HG03439 (cell line): ENCODE results near the gene FGF14.

Source experiments
- ATAC-seq: cut with Tn5 transposase; IDR thresholded peaks from one replicate; pipeline ENCODE4 v1.9.1; 2021; ENCODE audit warnings: mild to moderate bottlenecking, moderate library complexity; ENCODE audit not compliant: unreplicated experiment

FGF14 gene

DNA sequence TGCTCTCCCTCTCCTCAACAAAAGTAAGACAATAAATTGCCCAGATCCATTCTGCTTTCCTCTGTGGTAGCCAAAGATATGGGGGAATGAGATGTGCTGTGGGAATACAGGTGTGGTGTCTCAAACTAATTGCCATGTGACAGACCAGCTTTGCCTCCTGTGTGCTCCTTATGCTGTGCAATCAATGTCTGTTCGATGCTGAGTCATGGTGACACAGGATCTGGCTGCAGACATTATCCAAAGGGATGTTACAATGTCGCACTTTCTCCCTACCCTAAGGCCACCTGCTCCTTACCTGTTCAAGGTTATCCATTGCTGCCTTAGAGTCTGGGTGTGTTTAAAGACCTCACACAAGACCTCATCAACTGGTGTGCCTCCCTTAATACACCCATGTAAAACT is 32.5 kb downstream of the FGF14 start:
- ATAC-seq: no peak

DNA sequence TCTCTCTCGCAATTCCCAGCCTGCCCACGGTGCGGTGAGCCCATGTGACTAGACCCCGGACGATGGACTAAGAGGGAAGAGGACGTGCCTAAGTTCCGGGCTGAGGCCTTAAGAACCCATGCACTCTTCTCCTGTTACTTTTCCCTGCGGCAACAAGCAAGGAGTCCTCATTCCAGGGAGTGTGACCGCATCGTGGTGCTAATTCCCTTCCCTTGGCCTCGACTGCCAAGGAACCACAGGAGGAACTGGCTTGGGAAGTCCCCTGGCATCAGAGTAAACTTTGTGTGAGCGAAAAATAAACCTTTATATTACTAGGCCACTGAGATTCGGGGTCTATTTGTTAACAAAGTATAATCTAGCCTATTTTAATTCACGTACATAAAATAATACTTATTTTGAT is 34.0 kb downstream of the FGF14 start:
- ATAC-seq: no peak

DNA sequence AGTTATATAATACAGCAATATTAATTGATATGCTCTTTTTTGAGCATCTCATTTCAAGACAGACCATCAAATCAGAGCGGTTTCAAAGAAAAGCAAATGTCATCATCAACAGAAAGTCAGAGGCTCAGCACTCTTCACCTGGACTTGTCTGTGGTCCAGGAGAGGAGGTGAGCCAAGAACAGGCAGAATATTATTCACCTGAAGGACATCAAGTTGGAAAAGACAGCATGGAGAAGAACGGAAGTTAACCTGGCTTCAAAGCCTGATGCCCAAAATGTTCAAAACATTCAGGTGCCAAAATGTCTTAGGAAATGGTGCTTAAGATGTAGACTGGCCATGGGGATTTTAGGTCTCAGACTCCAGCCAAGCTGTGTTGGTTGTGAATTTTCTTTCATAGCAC is 40.7 kb downstream of the FGF14 start:
- ATAC-seq: no peak

DNA sequence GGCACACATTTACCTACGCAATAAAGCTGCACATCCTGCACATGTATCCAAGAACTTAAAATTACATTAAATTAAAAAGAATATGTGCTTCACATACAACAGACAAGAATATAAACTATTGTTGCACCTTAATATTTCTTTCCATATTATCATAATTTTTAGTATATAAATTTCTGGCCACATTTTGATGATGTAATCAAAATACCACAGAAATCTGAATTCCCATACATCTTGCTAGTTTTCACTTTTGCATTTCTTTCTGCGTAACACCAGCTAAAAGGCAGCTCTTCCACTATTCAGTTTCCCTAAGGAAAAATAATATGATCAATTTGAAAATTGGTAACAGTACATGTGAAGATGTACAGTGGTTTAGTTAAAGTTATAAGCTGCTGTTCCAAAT is 42.6 kb downstream of the FGF14 start:
- ATAC-seq: no peak

DNA sequence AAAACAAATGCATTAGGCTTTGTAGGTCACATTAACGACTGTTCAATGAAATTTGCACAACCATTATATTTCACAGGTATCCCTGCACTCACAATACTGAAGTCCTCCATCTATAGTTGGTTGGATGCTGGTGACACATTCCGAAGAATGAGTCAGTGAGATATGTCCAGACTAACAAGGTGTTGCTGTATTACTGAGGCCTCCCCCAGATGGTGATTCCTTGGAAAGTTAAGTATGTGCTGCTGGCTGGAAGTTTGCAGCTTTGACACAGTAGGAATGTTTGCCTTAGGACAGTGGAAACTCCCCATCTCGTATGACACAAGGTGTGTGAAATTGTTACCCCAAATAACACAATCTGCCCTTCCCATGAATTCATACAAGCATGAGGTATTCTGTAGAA is 46.6 kb downstream of the FGF14 start:
- ATAC-seq: no peak

DNA sequence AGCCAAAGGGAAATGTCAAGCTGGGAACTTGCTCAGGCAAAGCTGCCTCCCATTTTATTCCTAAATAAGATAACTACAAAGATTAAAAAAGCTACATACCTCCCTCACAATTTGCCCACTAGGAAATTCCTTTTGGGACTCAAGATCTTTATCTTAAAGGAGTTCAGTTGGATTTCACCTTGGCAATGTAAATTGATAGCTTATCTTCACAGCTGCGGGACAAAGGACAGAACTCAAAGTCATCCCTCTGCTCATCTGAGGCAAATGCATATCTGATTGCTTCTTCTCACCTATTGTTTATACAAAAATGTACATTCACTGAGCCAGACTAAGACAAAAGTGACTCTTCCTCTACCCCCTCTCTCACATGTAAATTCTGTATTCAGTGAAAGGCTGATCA is 47.8 kb downstream of the FGF14 start:
- no peak for ATAC-seq

DNA sequence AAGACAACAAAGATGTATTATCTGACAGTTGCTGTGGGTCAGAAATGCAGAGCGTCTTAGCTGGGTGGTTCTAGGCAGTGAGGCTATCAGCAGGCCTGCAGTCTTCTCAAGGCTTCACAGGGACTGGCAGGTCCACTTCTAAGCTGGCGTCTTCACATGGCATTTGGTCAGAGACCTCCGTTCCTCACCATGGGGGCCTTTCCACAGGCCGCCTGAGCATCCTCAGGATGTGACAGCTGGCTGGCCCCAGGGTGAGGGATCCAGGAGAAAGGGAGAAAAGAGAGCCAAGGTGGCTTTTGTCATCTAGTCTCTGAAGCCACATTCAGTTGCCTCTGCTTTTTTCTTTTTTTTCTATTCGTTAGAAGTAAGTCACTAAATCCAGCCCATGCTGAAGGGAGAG is 50.3 kb downstream of the FGF14 start:
- no peak for ATAC-seq

DNA sequence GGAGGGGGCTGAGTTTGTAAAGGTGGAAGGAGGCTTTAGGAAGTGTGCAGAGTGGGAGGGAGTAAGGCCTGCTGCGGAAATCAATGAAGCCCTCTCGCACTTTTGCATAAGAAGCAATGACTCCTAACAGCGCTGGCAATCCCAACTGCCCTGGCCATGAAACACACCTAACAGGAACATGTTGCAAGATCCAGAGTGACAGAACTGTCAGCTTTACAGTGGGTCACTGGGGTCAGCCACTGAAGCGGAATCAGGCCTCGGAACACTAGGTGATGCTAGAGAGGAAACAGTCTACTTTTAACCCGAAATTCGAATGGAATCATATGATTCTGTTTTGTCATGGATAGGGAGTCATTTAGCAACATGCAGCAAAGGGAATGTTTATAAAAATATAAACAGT is 54.4 kb downstream of the FGF14 start:
- ATAC-seq: no peak

DNA sequence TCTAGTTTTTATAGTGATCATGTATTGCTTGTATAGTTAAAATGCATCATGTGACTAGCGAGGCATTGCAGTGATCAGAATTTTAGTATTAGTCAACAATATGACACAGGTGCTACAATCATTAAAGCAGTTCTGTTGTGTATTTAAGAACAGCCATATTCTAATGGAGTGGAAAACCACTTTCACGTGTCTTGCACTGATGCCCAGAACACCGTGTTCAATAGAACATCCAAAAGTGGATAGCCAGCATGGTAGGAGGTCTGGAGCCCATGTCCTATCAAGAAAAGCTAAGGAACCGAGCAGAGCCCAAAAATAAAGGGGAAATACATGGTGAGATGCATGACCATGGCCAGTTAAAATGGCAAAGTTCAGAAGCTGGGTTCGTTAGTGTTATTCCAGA is 55.1 kb downstream of the FGF14 start:
- no peak for ATAC-seq

DNA sequence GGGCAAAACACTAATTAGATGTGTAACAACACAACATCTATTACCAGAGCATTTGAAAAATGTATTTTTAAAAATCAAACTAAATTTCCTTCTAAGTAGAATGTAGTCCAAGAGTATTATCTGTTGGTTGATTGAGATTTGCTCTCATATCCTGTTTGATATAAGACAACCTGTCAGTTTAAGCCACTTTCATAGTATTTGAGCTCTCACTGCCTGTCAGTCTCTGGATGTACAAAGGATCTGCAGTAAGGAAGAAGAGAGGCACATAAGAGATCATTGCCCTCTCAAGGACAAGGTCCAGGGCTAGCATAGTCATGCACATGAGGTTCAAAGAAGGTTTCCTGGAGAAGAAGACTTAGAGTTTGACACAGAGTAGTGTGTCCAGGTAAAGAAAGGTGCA is 57.4 kb downstream of the FGF14 start:
- no peak for ATAC-seq

DNA sequence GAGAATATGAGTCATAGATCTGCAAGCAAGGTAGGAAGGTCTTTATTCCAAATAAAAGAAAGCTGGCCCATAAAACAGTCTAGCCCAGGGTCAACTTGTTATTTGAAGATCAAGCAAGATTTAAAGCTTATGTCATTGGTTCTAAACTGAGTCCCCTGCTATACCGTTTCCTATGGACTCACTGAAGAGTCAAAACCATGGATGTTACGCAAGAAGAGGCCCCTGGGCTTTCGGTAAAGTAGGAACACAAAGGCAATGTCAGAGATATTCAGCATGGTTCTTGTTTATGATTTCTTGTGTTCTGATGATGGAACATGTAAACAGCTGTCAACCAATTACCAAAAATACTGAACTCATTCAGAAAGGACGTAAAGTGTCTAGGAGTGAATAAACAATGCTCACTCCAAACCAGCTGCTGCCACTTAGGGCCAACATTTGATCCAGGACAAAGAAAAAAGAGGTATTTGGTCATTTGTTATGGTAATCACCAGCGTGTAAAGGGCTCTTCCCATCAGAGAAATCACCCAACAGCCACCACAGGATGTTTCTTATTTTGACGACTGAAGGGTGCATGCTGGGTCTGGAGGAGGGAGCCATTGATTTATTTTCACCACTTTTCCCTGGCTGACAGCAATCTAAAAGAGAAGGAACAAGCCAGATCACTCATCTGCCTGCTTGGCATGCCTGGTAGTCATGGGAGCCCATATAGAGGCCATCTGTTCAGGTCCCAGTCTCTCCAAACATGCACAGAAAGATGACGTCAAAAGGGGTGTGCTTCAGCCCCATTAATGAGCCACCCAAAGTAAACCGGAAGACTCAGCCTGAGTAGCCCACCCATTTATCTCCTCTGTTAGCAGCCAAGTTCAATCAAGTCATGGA is 68.3 kb downstream of the FGF14 start:
- no peak for ATAC-seq

DNA sequence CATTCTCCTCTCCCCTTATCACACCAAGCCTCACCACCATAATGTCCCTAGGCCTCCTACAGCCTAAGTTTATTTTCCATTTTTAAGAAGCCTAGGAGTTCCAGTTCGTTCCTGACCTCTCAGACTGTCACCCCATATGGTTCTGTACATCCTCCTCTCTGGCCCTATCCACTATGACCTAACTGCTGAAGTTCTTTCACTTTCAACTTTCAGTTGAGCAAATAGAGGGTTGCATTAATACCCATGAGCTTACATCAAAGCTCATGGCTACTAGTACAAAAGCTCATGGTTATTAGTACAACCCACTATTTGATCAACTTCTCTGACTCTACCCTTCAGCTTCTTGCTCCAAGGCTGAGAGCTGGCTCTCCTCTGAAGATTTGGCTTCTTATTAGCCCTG is 72.9 kb downstream of the FGF14 start:
- ATAC-seq: peak; percentile 54

DNA sequence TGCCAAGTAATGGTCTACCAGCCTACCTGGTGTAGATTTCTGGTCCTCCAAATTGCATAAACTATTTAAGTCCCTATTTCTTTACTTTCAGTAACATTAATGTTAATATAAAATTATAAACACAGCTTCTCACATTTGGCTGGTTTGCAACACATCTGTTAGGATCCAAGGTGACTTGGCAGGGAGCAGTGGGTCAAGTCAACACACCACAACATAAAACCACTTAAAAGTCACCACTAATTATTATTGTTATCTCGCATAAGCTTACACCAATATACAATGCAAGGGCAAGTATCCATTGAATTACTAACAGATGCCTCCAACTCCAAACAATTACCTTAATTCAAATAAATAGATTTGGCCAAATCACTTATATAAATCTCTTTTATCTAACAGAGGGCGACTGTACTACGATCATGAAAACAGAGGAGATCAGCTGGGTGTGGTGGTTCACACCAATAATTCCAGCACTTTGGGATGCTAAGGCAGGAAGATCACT is 74.7 kb downstream of the FGF14 start:
- ATAC-seq: no peak

DNA sequence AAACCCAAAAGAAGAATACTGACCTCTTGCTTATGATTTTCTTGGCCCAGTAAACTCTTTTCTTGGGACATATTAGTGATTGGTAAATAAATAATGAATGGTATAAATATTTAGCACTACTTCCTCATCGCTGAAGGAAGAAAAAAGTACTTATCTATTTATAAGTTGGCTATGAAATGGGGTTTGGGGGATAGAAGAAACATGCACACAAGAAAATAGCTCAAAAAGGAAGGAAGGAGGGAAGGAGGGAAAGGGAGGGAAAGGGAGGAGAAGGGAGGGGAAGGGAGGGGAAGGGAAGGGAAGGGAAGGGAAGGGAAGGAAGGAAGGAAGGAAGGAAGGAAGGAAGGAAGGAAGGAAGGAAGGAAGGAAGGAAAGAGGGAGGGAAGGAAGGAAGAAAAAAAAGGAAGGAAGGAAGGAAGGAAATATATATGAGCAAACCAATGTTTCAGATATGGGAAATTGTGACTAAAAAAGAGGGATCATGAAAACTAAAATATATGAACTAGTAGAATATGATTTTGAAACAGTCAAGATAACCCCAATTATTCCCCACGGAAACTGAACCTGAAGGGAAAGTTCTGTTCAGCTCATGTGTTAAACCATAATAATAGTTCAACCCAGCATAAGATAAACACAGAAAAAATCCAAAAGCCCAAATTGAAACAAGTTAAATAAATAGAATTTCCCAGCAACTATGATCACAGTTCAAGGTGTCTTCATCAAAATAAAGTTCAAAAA is 75.3 kb downstream of the FGF14 start:
- ATAC-seq: no peak

DNA sequence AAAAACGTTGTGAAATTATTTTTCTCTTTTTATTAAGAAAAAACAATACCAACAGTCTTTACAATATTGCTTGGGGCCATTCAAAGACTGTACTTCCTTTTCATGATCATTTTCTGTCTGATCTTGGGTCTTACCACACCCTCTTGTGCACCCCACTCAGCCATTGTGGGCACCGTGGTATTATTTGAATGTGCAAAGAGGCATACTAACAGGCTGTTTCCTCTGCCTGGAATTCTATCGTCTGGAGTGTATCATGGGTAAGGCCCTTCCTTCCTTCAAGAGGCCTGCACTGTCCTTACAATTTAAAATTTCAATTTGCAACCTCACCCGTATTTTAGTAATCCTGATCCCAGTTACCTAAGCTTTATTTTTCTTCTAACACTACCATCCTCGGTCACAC is 76.5 kb downstream of the FGF14 start:
- ATAC-seq: no peak

DNA sequence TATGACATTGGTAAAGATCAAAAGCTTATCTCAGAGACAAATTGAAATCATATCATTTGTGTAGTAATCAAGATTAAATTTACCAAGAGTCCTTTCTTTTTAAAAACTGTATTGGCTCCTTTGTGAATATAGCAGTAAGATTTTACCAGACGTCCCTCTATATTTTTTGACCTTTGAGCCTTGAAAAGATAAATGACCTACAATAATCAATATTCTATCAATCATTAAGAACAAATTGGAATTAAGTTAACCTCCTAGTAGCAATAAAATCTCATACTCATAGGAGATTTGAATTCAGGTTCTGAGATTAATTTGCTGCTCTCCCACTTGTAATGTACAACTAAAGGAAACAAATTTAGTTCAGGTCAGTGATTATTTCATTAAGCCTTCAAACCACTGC is 78.3 kb downstream of the FGF14 start:
- no peak for ATAC-seq

DNA sequence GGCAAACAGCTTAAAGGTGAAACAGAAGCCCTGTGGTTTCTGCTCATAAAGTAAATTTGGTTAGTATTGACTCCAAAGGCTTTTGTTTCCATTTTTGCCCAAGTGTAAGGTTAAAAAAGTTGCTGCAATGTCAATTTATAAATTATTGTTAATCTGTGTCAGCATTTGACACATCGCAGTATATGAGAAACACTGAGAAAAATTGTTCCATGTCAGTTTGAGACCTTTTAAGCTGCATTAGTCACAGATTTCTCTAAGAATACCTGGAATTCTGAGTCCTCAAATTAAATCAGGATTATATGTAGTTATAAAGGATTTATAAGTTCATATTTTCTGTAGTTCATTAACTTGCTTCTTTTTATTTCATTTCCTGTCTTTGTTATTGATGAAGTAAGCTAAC is 78.8 kb downstream of the FGF14 start:
- no peak for ATAC-seq

DNA sequence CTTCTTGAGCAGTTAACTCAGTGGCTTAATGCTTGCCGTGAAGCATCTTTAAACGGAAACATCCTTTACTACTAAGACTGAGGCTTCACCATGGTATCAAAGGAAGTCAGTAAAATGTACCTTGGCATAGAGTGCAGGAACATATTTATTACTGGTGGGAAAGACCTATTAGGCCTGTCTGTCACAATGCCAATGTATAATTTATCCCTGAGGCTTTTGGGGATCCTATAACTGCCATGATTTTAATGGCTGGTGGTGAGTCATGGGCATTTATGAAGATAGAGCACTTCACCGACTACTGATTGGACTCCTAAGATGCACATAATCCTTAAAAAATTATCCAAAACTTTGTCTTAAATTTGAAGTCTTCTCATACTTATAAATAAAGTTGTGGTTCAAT is 79.6 kb downstream of the FGF14 start:
- no peak for ATAC-seq

DNA sequence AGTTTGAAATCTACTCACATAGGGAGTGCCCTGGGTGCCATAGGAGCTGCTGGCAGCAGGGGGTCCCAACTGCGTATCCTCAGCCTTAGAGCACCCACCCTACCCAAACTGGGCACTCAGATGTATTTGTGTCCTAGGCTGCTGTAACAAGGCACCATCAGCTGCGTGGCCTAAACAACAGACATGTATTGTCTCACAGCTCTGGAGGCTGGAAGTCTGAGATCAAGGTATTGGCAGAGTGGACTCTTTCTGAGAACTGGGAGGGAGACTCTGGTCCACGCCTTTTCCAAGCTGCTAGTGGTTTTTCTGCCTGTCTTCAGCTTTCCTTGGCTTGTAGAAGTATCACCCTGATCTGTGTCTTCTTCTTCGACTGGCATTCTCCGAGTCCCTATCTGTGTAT is 83.6 kb downstream of the FGF14 start:
- no peak for ATAC-seq

DNA sequence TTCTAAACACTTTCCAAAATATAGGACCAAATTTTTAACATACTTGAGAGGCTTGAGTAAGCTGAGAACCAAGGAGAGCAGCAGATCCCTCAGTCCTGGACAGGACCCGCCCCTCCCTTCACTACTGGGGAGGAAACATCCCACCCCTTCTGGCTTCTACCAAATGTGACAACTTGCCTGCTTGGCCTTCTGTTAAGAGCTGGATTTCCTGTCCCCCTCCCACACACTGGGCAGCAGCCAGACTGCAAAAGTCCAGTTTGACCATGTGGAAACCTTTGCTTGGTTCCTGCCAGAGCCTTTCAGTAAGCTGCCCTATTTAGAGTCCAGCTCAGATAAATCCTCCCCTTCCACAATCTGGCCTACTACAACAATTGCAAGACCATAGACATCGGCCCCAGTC is 84.3 kb downstream of the FGF14 start:
- ATAC-seq: no peak

DNA sequence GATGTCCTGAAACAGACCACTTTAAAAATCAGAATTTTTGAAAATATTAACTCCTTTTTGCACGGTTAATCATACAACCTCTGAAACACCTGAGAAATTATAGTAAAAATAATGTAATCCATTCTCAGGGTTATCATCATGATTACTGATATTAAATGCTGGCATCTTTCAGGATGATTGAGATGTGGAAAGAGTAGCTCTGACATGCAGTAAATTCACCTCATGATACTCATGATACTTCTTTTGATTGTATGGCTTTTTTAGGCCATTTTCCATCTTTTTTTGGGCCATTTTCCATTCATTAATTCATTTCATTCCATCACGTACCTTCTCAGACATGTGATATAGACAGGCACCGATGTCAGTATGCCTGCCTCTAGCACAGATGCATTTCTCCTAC is 85.1 kb downstream of the FGF14 start:
- ATAC-seq: no peak

DNA sequence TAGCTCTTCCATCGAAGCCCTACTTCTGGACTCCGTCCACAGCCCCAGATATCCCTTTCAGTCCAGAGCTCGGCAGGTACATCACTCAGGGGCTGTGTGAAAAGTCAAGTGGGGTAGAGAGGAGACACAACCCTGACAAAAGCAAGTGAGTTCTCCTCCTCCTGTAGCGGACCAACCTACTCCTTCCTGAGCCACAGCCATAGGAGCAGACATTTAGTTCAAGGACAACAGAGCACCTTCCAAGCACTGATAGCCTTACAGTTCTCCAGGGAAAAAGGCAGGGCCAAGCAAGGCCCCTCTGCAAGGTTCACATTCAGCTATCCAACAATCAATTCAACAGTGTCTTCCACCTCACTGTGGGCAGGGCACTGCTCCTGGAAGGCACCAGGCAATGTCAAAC is 89.0 kb downstream of the FGF14 start:
- ATAC-seq: no peak
